ENCODE data around the gene U2AF2.

Gene U2AF2

DNA sequence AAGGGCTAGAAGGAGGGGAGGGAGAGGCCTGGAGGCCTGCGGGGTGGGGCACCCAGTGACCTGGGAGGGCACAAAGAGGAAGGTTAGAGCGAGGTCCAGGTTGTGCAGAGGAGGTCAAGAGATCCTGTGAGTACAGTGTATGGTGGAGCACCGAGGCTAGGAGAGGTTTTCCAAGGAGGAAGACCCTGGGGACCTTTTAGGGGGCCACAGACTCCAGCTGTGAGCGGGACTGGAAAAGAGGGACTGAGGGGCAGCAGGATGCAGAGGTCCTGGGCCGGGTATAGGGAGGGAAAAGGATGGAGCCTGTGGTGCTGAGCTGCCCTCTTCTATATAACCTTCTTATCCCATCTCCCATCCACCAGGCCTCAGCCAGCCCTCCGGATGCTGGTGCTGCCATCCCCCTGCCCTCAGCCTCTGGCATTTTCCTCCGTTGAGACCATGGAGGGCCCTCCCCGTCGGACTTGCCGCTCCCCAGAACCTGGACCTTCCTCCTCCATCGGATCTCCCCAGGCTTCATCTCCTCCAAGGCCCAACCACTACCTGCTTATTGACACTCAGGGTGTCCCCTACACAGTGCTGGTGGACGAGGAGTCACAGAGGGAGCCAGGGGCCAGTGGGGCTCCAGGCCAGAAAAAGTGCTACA lies 10.5 kb upstream of the U2AF2 start:
- FAIRE-seq = no peak

DNA sequence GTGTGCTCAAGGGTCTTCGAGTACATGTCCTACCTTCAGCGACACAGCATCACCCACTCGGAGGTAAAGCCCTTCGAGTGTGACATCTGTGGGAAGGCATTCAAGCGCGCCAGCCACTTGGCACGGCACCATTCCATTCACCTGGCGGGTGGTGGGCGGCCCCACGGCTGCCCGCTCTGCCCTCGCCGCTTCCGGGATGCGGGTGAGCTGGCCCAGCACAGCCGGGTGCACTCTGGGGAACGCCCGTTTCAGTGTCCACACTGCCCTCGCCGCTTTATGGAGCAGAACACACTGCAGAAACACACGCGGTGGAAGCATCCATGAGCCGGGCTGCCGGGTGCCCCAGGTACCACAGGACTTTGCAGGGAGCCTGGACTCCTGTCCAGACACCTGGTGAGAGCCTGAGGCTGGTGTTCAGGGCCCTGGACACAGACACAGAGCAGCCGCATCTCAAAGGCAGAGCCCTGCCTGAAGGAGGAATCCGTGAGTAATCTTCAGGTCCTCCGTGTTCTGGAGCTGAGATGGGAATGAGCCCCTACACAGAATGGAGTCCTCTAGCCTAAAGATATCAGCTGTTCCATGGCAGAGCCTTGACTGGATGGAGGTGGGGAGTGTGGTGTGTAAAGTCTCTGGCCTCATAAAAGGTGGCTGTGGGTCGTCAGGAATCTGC lies 9.9 kb upstream of the U2AF2 start:
- no peak for FAIRE-seq

DNA sequence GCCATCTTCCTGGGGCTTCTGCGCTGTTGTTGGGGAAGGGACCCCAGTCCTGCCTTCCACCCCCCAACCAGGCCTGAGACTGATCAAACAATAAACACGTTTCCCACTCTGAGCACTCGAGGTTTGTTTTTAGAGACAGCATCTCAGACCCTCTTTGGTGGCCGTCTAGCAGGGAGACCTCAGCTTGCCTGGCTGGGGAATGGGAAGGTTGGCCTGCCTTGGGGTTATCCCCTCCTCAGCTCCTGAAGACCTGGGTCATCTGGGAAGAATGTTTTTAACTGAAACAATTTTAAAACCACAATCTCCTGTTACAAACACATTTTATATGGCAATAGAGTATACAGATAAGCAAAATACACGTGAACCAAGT lies 9.3 kb upstream of the U2AF2 start:
- FAIRE-seq = no peak

DNA sequence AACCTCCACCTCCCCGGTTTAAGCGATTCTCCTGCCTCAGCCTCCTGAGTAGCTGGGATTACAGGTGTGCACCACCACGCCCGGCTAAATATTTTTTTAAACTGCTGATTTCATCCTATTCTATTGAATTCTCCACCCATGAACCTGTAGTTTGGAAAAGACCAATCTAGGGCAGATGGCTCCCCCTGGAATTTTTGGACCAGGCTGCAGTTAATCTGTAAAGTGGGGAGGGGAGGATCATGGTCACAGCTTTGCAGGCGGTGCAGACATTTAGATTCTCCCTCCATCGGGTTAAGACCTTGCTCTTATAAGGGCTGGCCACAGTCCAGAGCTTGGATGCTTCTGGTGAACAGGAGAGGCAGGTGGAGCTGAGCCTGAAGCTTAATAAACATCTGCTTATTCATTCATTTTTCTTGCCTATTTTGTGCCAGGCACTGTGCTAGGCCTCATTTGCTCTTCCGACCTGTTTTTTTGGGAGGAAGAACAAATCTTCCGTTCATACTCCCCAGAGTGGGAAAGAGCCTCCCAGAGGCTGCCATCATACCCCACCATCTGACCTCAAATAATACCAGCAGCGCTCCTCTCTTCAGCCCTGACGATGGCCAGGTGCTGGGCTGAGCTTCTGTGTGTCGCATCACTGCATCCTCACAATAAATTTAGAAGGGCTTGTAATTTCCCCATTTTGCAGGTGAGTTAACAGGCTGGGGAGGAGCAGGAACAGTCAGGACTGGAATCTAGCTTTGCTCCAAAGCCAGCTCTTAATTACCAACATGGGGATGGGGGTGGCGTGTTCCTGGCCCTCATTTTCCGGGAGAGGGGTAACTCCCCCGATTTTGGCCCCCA lies 7.7 kb upstream of the U2AF2 start:
- FAIRE-seq = no peak

DNA sequence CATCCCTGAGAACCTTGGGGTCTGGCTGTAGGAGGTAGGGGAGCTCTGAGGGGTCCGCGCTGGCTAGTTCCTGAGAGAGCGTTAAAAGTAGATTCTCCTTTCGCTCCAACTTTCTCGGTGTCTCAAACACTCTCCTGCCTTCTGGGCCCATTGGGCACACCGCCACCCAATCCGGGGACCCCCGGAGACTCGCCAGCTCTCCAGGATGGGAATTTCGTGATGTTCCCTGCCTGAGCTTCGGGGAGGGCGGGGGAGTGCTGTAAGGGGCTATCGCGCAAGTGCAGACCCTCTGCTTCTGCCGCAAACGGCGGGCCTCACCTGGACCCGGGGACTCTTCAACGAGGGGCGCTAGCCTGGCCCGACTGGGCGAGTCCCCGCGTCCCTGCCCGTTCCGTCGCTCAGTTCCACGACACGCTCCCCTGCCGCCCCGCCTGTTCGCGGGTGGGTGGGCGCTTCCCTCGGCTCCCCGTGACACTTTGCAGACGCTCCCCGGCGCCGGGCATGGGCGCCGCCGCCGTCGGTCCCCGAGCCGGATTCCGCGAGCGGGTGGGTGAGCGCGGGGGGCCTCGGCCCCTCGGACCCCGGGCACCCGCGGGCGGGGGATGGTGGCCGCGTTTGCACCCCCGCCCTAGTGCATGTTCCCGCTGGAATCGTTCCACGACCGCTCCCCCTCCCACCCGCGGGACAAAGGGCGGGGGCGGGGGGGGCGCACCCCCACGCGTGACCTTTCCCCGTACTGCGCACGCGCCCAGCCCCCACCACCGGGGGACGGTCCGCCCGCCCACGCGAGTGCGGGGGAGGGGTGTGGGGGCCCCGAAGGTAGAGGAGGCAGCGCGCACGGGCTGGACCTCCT lies 6.9 kb upstream of the U2AF2 start, which contains the start of gene CCDC106:
CCDC106 (plus strand) TSS at position 481 of the 853 bp plus-strand sequence. CDS start 835 bp downstream, outside the sequence.
- FAIRE-seq = no peak

DNA sequence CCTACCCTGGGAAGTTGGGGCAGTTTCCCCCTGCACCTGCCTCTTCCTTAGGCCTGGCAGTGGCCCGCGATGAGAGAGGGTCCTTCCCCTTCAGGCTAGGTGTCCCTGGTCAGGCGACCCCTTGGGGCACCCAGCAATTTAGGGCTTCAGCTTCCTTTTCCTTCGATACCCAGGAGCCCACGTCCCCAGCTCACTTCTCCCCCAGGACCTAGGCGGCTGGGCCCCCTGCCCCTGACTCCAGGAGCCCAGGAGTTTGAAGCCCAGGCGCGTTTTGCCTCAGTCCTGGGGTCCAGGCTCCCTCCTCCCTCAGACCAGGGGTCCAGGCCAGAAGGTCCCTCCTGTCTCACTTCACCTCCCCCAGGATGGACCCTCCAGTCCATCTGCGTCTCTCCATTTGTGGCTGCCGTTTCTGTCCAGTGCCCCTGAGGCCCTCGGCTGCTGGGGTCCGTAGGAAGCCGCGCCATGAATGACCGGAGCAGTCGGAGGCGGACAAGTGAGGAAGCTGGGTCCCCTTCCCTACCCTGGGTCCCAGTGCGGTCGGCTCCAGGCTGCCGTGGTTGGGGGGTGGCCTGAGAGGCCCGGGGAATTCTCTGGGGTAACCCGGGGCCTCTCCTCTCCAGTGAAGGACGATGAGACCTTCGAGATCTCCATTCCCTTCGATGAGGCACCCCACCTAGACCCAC lies 6.1 kb upstream of the U2AF2 start:
- FAIRE-seq = no peak

DNA sequence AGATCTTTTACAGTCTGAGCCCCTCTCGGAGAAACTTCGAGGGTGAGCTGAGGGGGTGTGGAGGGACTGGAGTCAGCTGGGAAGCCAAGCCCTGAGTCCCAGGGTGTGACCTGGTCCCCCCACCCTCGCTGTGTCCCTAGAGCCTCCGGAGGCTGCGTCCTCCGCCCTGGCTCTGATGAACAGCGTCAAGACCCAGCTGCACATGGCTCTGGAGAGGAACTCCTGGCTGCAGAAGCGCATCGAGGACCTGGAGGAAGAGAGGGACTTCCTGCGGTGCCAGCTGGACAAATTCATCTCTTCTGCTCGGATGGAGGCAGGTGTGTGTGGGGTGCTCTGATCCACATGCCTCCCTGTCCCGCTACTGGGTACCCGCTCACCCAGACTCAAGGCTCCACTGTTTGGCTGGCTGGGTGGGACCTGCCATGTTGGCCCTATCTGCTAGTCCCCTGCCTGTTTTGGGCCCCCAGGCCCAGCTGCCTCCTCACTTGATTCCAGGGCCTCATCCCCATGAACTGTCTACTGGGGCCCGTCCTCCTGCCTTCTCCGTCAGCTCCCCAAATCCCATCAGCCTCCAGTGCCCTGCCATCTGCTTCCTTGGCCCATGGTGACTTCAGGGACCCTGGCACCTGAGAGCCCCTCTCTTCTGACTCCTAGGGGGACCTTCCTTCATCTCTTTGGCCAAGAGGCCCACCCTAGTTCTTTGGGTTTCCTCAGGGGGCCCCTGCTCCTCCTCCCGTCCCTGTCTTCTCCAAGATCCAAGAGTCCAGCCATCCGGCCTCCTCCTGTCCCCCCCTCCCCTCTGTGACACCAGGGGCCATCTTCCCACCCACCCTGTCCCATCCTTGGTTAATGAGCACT lies 5.3 kb upstream of the U2AF2 start:
- FAIRE-seq = no peak

DNA sequence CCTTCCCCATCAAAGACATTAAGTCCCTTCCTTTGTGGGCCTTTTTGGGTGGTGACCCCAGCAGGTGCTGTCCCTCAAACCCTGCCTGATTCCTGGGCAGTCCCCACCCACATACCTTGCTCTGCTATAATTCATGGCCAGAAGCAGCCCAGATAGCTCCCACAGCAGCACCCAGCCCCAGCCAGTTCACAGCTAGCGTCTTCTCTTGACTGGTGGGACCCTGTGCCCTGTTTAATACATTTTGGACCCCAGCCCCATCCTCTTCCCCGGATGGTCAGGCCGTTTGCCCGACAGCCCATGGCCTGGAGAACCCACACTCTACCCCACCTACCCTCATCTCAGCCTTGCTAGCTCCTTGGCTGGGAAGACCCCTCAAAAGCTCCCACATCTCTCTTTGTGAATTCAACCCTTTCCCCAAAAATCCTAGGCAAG lies 4.7 kb upstream of the U2AF2 start:
- no peak for FAIRE-seq

DNA sequence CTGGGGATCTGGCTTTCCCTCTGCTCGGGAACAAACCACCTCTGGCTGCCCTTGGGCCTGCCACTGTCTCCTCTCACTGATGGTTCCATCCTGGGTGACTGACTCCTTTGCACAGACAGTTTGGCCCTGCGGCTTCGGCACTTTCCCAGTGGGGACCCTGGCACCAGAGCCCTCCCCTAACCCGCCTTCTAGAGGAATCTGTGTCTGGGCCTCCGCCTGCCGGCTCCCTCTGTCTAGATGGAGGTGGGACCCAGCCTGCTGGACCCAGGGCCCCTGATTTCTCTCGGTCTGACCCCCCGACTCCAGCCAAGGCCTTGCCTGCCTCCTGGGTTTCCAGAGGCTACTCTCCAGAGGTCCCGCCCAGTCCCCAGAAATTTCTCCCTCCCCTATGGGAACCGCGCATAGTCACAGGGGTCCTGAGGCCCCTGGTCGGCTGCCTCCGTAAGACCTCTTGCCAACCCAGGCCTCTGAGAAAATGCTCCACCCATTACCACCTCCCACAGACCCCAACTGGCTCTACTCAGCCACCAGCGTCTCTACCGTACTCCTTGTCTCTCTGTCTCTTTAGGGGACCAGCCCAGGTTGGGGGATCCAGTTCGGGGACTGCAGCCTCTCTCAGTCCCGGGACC lies 4.1 kb upstream of the U2AF2 start:
- no peak for FAIRE-seq

DNA sequence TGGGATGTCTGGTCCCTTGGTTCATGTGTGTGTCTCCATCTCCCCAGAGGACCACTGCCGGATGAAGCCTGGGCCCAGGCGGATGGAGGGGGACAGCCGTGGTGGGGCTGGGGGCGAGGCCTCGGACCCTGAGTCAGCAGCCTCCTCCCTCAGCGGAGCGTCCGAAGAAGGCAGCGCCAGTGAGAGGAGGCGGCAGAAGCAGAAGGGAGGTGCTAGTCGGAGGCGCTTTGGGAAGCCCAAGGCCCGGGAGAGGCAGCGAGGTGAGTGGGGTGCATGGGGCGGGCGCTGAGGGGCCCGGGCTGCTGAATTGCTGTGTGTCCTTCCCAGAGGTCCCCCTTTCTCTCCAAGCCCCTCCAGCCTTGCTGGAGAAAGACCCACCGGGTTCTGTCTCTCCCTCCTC lies 3.6 kb upstream of the U2AF2 start:
- FAIRE-seq = no peak

DNA sequence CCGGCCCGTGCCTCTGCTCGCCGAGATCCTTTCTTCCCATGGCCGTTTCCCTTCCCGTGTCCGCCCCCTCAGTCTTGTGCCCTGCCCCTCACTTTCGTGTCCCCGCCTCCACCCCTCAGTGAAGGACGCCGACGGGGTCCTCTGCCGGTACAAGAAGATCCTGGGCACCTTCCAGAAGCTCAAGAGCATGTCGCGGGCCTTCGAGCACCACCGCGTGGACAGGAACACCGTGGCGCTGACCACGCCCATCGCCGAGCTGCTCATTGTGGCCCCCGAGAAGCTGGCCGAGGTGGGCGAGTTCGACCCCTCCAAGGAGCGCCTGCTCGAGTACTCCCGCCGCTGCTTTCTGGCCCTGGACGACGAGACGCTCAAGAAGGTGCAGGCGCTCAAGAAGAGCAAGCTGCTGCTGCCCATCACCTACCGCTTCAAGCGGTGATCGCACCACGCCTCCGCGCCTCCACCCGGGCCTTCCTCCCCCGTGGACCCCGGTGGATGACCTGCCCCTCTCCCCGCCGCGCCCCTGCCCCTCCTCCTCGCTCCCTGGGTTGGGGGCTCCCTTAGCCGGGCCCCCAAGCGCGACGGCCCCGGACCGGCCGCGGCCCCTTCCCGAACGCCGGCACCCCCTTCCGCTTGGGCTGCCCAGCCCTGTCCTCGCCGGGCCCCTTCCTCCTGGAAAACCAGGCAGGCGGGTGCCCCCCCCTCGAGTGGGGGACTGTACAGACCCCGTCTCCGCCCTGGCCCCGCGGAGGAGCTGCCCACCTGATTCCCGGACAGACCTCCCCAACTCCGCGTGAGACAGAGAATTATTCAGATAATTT lies 2.3 kb upstream of the U2AF2 start:
- FAIRE-seq = no peak

DNA sequence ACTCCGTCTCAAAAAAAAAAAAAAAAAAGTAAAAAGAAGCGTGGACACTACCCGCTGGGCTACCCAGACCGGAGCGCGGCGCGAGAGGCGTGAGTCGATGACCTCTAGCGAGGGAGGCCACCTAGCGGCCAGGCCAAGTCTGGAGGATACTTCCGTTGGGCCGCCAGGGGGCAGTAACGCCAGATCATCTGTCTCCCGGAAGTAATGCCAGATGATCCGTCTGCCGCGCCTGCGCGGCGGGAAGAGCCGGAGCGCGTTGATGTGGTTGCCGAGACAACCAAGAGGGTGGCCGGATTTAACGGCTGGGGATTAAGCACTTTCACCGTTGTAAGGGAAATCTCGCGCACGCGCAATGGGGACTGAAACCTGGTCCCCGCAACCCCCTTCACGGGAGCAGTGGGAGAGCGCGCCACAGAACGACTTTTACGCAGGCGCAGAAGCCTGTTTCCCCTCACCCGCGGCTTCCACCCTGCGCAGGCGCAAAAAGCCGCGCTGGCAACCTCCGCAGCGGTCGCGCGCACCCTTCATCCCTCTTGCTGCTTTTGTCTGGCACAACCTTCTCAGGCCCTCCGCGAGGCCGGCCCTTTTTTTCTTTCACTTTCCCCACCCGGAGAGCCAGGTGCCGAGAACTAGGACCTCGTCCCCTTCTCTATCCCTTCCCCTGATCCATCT lies 1.0 kb upstream of the U2AF2 start:
- FAIRE-seq = peak; percentile 76

DNA sequence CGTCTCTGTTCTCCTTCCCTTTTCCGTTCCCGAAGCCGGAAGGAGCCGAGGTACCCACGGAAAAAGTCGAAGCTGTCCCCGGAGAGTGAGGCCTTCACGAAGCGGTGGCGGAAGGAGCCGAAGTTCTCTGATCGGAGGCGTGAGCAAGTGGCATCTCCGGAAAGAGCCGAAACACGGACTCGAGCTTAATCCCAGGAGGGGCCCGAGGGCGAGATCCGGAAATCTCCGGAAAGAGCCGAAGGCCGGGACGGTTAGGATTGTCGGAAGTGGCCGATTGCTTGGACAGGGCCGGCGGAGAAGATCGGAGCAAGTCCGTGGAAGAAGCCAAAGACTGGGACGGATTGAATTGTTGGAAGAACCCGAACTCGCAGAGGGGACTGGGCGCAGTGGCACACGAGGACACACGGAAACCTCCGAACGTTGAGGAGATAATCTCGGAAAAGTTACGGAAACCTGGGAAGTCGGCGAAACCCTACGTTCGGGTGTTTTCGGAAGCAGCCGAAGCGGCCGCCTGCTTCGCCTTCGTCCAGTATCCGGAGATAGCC lies 440 bp upstream of the U2AF2 start:
- FAIRE-seq = peak; percentile 97

DNA sequence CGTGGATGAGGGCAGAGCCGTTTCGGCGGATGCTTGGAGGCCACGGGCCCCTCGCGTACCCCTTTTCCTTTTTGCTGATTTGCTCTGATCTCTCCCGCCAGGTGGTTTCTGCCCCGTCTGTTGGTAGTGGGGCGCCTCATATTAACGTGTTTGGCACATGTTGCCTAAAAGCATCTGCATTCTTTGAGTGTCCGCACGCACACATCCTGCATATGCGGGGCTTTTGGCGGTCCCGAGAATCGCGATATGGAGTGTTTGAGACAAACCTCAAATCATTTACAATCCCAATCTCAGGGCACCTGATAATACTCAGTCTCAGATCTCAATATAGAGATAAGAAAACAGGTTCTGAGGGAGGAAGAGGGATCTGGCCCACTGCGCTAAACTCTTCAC lies 809 bp downstream of the U2AF2 start:
- FAIRE-seq = no peak

DNA sequence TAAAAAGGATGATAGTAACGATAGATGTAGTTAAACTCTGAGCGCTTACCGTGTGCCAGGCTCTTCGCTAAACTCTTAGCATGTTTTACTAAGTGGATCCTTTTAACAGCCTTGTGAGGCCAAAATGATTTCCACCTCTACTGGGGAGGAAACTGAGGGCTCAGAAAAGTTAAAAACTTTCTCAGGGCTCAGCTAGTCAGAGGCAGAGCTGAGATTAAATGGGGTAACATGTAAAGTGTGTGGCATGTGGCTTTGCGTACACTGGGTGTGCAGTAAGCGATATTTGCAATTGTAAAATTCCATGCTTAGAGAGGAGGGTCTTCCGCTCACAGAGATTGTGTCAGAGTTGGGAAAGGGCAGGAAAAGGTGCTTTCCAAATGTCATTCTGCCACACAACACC lies 1.7 kb downstream of the U2AF2 start:
- FAIRE-seq = no peak

DNA sequence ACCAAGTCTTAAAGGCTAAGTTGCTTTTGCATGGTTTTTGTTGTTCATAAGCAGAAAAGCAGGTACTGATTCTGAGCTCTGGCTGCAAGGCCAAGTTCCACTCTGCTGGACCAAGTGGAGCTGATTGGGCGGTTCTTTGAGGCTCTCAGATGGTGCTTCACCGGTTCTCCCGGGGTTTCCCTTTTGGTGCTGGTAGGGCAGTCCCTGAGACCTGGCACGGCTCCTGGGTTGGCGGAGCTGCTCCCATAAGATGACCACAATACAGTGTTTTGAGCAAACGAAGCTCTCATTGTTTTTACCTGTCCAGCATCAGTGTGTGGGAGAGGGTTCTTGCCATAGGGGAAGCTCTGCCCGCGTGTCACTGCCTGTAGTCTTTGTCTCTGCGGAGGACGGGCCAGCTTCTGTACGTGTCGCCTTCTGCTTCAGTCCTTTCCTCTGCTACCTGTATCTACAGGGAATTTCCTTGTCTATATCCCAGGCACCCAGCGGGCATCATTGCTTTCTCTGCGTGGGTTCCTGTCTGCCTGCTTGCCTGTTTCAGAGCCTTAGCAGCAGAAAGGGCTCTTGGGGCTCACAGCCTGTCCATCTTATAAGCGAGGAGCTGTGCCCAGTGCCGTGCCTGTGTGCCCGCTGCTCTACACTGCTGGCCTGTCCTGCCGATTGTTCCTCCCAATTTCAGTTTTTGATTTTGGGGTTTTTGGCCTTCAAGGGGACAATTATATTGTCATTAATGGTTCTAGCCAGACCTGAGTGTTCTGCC lies 2.3 kb downstream of the U2AF2 start:
- no peak for FAIRE-seq

DNA sequence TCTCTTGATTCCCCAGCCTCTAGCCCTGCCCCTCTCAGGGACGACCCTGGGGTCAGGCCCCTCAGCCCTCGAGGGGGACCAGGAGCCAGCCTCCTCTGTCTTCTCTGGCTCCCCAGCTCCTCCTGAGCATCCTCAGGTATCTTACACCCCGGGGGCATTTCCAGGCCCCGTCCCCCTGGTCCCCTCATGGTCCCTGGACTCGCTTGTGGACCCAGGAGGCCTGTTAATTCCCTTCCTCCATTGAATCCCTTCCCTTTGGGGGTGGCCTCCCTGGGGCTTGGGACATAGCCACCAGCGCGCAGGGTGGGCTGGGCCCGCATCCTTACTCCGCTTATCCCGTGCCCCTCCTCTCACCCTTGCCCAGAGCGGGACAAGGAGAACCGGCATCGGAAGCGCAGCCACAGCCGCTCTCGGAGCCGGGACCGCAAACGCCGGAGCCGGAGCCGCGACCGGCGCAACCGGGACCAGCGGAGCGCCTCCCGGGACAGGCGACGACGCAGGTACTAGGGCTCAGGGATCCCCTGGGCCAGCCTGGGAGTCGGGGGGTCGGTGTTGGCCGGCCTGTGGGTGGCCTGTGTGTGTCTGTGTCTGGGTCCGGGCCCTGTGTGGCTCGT lies 4.1 kb downstream of the U2AF2 start:
- FAIRE-seq = no peak

DNA sequence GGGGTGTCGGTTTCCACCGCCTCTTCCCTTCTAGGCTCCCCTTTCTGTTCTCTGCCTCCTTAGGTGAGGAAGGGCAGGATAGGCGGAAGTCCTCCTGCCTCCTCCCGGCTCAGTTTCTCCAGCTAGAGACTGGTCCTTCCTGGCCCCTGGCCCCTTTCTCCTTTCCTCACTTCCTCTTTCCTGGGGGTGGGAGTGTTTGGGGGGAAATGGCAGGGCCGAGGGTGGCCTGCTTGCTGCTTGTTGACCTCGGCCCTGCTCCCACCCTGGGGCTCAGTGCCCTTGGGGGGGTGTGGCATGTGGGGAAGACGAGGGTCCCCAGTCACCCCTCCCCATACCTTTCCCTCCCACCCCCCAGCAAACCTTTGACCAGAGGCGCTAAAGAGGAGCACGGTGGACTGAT lies 5.0 kb downstream of the U2AF2 start:
- no peak for FAIRE-seq
